DND-41 (cell line): Measurements from ENCODE around the gene SCAMP3.

Experiments used
- ATAC-seq: fragments of 200-7000 bp; cut with Tn5 transposase; 3 replicates; pipeline ENCODE4 v1.9.1; 2021; ENCODE audit warnings: low read depth; ENCODE audit not compliant: insufficient read depth
- DNase-seq: peaks from one replicate; pipeline ENCODE4 v3.0.0-alpha.2; 2020
- H2AFZ ChIP-seq: 2 replicates; pipeline ENCODE4 v1.6.0; 2012; ENCODE audit warnings: low read depth, low read length
- H3K27ac ChIP-seq: 2 replicates; pipeline ENCODE4 v1.5.1; 2012; ENCODE audit warnings: low read length, inconsistent platforms
- H3K27me3 ChIP-seq: fragments of 200-600 bp; sonication (generic); 2 replicates; pipeline ENCODE4 v1.6.0; 2012; ENCODE audit warnings: low read length, mild to moderate bottlenecking, inconsistent platforms; ENCODE audit not compliant: insufficient read depth, poor library complexity
- H3K36me3 ChIP-seq: 2 replicates; pipeline ENCODE4 v1.5.1; 2012; ENCODE audit warnings: low read length, inconsistent platforms; ENCODE audit not compliant: insufficient read depth
- H3K4me1 ChIP-seq: 2 replicates; pipeline ENCODE4 v1.5.1; 2012; ENCODE audit warnings: mild to moderate bottlenecking, low read length; ENCODE audit not compliant: insufficient read depth
- H3K4me2 ChIP-seq: 2 replicates; pipeline ENCODE4 v1.6.0; 2012; ENCODE audit warnings: mild to moderate bottlenecking, moderate library complexity, low read length, inconsistent platforms; ENCODE audit not compliant: insufficient read depth
- H3K4me3 ChIP-seq, 2 experiments: fragments of 200-600 bp in 1 of 2; shearing (Covaris generic) in 1 of 2; 2 replicates each; pipeline ENCODE4 v1.5.1; 2012 to 2016; ENCODE audit warnings: inconsistent platforms in 2 of 2, low read length in 2 of 2, mild to moderate bottlenecking in 2 of 2, low read depth in 1 of 2, moderate library complexity in 1 of 2
- H3K79me2 ChIP-seq: 2 replicates; pipeline ENCODE4 v1.6.0; 2012; ENCODE audit warnings: low read length, inconsistent platforms; ENCODE audit not compliant: insufficient read depth
- H3K9ac ChIP-seq: 2 replicates; pipeline ENCODE4 v1.6.0; 2012; ENCODE audit warnings: low read depth, mild to moderate bottlenecking, inconsistent platforms, low read length, moderate library complexity
- H3K9me3 ChIP-seq: 2 replicates; pipeline ENCODE4 v1.5.1; 2012; ENCODE audit warnings: low read length, moderate library complexity, mild to moderate bottlenecking, inconsistent platforms; ENCODE audit not compliant: insufficient read depth, severe bottlenecking
- H4K20me1 ChIP-seq: 2 replicates; pipeline ENCODE4 v1.6.0; 2012; ENCODE audit warnings: low read length; ENCODE audit not compliant: insufficient read depth
- EZH2 ChIP-seq: IDR thresholded peaks from 3 replicates; pipeline ENCODE4 v1.6.1; 2012; ENCODE audit warnings: borderline replicate concordance, low read depth, mild to moderate bottlenecking, moderate library complexity, low read length, inconsistent platforms; ENCODE audit not compliant: severe bottlenecking
- TF ChIP-seq, protein P1 (sequence below): IDR thresholded peaks from 2 replicates; pipeline ENCODE4 v1.5.1; 2012; ENCODE audit warnings: borderline replicate concordance, low read length, moderate library complexity, mild to moderate bottlenecking; ENCODE audit not compliant: poor library complexity, severe bottlenecking; ENCODE audit errors: extremely low read depth

Gene SCAMP3

GRCh38 chr1:155300553-155301329 is 38.6 kb upstream of the SCAMP3 start:
- no peaks in the 10 kb centered on the region for H3K4me1 ChIP-seq

GRCh38 chr1:155300024-155300423 is 37.9 kb upstream of the SCAMP3 start:
- TF ChIP-seq EZH2, result no peak
- TF ChIP-seq, protein P1, sequence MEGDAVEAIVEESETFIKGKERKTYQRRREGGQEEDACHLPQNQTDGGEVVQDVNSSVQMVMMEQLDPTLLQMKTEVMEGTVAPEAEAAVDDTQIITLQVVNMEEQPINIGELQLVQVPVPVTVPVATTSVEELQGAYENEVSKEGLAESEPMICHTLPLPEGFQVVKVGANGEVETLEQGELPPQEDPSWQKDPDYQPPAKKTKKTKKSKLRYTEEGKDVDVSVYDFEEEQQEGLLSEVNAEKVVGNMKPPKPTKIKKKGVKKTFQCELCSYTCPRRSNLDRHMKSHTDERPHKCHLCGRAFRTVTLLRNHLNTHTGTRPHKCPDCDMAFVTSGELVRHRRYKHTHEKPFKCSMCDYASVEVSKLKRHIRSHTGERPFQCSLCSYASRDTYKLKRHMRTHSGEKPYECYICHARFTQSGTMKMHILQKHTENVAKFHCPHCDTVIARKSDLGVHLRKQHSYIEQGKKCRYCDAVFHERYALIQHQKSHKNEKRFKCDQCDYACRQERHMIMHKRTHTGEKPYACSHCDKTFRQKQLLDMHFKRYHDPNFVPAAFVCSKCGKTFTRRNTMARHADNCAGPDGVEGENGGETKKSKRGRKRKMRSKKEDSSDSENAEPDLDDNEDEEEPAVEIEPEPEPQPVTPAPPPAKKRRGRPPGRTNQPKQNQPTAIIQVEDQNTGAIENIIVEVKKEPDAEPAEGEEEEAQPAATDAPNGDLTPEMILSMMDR, result no peak
- Histone ChIP-seq H2AFZ (no peak overlapping the region), H3K9ac (no peak overlapping the region), H3K36me3 (no peaks in the 10 kb centered on the region), H3K4me1 (no peaks in the 10 kb centered on the region), H4K20me1 (no peaks in the 10 kb centered on the region), H3K4me3 (no peak overlapping the region), H3K27me3 (no peaks in the 10 kb centered on the region), H3K9me3 (no peaks in the 10 kb centered on the region), H3K27ac (no peak overlapping the region), H3K79me2 (no peaks in the 10 kb centered on the region), H3K4me2 (no peak overlapping the region)
- ATAC-seq (no peak), DNase-seq (no peak)

More at GRCh38 chr1:155300553-155301329, 38.6 kb upstream of the SCAMP3 start:
- no peak overlapping the region for H3K4me3 ChIP-seq
- no peaks in the 10 kb centered on the region for H3K36me3 ChIP-seq
- H3K27me3 ChIP-seq, result no peaks in the 10 kb centered on the region
- no peak overlapping the region for H3K4me2 ChIP-seq
- no peaks in the 10 kb centered on the region for H4K20me1 ChIP-seq
- no peak overlapping the region for H3K9ac ChIP-seq
- no peak for ATAC-seq
- H3K9me3 ChIP-seq, result no peaks in the 10 kb centered on the region
- no peak overlapping the region for H2AFZ ChIP-seq
- TF ChIP-seq EZH2, result no peak
- TF ChIP-seq, protein P1, result no peak
- H3K79me2 ChIP-seq, result no peaks in the 10 kb centered on the region
- no peak for DNase-seq
- H3K27ac ChIP-seq, result no peak overlapping the region

GRCh38 chr1:155297384-155297783 is 35.2 kb upstream of the SCAMP3 start:
- Histone ChIP-seq H3K27me3 (no peaks in the 10 kb centered on the region), H3K4me1 (no peaks in the 10 kb centered on the region), H3K4me3 (no peak overlapping the region), H3K9ac (no peak overlapping the region), H4K20me1 (no peaks in the 10 kb centered on the region), H3K4me2 (no peak overlapping the region), H3K79me2 (no peaks in the 10 kb centered on the region), H3K9me3 (no peaks in the 10 kb centered on the region), H3K36me3 (no peaks in the 10 kb centered on the region), H2AFZ (no peak overlapping the region), H3K27ac (no peak overlapping the region)
- no peak for DNase-seq
- ATAC-seq, result no peak
- TF ChIP-seq, protein P1, result no peak
- TF ChIP-seq EZH2, result no peak

DNA sequence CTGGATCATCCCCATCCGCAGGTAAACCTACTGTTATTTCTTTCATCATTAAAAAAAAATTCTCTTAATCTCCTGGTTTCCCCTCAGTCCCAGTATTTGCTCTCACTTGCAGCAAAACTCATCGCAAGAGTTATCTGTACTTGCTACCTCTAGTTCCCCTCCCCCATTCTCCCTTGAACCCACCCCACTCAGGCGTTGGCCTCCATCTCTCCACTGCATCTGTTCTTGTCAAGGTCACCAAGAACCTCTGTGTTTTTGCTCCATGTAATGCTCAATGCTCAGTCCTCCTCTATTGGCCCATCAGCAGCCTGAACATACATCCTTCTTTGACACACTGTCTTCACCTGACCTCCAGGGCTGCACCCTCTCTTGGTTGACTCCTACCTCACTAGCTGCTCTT is 34.5 kb upstream of the SCAMP3 start:
- no peak overlapping the region for H2AFZ ChIP-seq
- H3K36me3 ChIP-seq, result no peaks in the 10 kb centered on the region
- H3K27ac ChIP-seq, result no peak overlapping the region
- H3K4me1 ChIP-seq, result no peaks in the 10 kb centered on the region
- no peaks in the 10 kb centered on the region for H4K20me1 ChIP-seq
- no peaks in the 10 kb centered on the region for H3K79me2 ChIP-seq
- no peak overlapping the region for H3K4me2 ChIP-seq
- H3K9me3 ChIP-seq, result no peaks in the 10 kb centered on the region
- H3K4me3 ChIP-seq, result no peak overlapping the region
- H3K9ac ChIP-seq, result no peak overlapping the region
- no peak for DNase-seq
- TF ChIP-seq EZH2, result no peak
- TF ChIP-seq, protein P1, result no peak
- H3K27me3 ChIP-seq, result no peaks in the 10 kb centered on the region
- ATAC-seq, result no peak
